Lung (tissue), 12 donors: Measurements from ENCODE around the gene PODNL1. TPM values are rescaled to one million over a fixed set of nuclear protein-coding genes. Genes with fewer than 3 reads are reported as not detected.

Experiments
- ATAC-seq: fragments of 200-7000 bp; cut with Tn5 transposase; one replicate; pipeline ENCODE4 v1.9.1; 2020; ENCODE audit warnings: moderate number of reproducible peaks; ENCODE audit not compliant: insufficient read depth, low FRiP score
- DNase-seq, 3 donors: peaks; one replicate each; pipeline ENCODE4 v3.0.0-alpha.2; 2013 to 2017
- H3K27ac ChIP-seq, 2 donors: one replicate each; pipeline ENCODE4 v1.5.1; 2013; ENCODE audit warnings: mild to moderate bottlenecking in 2 of 2, moderate library complexity in 2 of 2, control low read depth in 1 of 2, inconsistent platforms in 1 of 2, low read depth in 1 of 2, low read length in 1 of 2
- H3K27me3 ChIP-seq, 3 donors: one replicate each; pipeline ENCODE4 v1.5.1; 2013; ENCODE audit warnings: low read length in 2 of 3; ENCODE audit not compliant: control insufficient read depth in 3 of 3, insufficient read depth in 3 of 3
- H3K36me3 ChIP-seq, 4 donors: one replicate each; pipeline ENCODE4 v1.5.1; 2013; ENCODE audit warnings: low read length in 4 of 4, mild to moderate bottlenecking in 1 of 4, moderate library complexity in 1 of 4; ENCODE audit not compliant: control insufficient read depth in 4 of 4, insufficient read depth in 4 of 4
- H3K4me1 ChIP-seq, 5 donors: one replicate each; pipeline ENCODE4 v1.5.1; 2013; ENCODE audit warnings: low read length in 5 of 5, mild to moderate bottlenecking in 2 of 5, moderate library complexity in 1 of 5; ENCODE audit not compliant: control insufficient read depth in 5 of 5, insufficient read depth in 5 of 5
- H3K4me3 ChIP-seq: one replicate; pipeline ENCODE4 v1.5.1; 2013; ENCODE audit warnings: mild to moderate bottlenecking, control low read depth, moderate library complexity
- H3K9ac ChIP-seq, 2 donors: one replicate each; pipeline ENCODE4 v1.5.1; 2013; ENCODE audit warnings: low read length in 2 of 2, control low read depth in 1 of 2; ENCODE audit not compliant: insufficient read depth in 1 of 2
- H3K9me3 ChIP-seq, 4 donors: one replicate each; pipeline ENCODE4 v1.5.1; 2013; ENCODE audit warnings: low read length in 3 of 4, mild to moderate bottlenecking in 1 of 4, moderate library complexity in 1 of 4; ENCODE audit not compliant: control insufficient read depth in 4 of 4, insufficient read depth in 3 of 4
- WGBS, 2 donors: extraction: QIAGEN DNeasy Blood & Tissue Kit; methylation state at CpG; one replicate each; pipeline ENCODE4 v1.1.7; 2013; 5-methylcytosine and 5-hydroxymethylcytosine counted together
- polyA plus RNA-seq, 2 donors: library from polyadenylated mRNA; stranded (reverse); fragments of 200-250 nt; gene quantifications; one replicate each; pipeline ENCODE4 v1.2.1, GENCODE V29; 2013
- total RNA-seq, 2 donors: library from RNA; depleted of rRNA in 1 of 2; stranded (reverse); fragments of >200 nt in 1 of 2; gene quantifications; one replicate each; pipeline ENCODE4 v1.2.1, GENCODE V29; 2014 to 2021
- TF ChIP-seq, protein P1 (sequence below): IDR thresholded peaks from 2 replicates; pipeline ENCODE4 v1.5.1; 2012; ENCODE audit warnings: mild to moderate bottlenecking; ENCODE audit errors: control extremely low read depth, extremely low read depth
- donor health status: control.
- donor health status: control.
- donor health status: Bipolar disorder and iron deficiency.
- donor health status: healthy.
- donor health status: DM: yes; HTN: yes; CAD: no.

The PODNL1 gene
- total and polyA plus RNA-seq, 4 donors, result 0.55 to 6.4 (median 0.92) TPM

DNA sequence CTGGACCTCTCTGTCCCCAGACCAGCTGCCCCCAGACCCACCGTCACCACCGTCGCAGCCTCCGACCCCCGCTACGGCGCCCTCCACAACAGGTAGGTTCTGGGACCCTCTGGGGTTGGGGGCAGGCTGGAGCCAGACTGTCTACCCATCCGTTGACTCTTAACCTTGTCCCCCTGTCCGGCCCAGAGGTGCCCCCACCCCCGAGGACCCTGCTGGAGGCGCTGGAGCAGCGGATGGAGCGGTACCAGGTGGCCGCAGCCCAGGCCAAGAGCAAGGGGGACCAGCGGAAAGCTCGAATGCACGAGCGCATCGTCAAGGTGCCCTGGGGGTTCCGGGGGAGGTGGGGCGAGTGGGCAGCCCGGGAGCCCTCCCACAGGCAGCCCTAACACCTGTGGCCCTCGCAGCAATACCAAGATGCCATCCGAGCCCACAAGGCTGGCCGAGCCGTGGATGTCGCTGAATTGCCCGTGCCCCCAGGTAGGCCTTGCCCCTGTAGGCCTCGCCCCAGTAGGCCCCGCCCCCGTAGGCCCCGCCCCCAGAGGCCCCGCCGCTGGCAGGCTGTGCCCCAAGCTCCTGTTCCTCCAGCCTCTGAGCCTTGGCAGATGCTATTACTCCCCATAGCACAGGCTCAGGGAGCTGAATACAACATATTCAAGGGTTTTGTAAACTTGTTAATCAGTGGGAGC lies 19.3 kb downstream of the PODNL1 start:
- Histone ChIP-seq H3K27me3 (no peaks in the 10 kb centered on the region), H3K36me3 (peaks cover 7 to 48% (median 18%) of the 10 kb centered on the region in 4 donors), H3K4me3 (no peak overlapping the region), H3K9ac (no peak overlapping the region), H3K4me1 (no peaks in the 10 kb centered on the region), H3K9me3 (peaks cover 0 to 6% (median 0%) of the 10 kb centered on the region in 4 donors), H3K27ac (no peak overlapping the region)
- no peak for ATAC-seq
- 92 to 94% methylated on average over 34 of the region's 34 CpGs for WGBS, 2 donors
- TF ChIP-seq, protein P1, sequence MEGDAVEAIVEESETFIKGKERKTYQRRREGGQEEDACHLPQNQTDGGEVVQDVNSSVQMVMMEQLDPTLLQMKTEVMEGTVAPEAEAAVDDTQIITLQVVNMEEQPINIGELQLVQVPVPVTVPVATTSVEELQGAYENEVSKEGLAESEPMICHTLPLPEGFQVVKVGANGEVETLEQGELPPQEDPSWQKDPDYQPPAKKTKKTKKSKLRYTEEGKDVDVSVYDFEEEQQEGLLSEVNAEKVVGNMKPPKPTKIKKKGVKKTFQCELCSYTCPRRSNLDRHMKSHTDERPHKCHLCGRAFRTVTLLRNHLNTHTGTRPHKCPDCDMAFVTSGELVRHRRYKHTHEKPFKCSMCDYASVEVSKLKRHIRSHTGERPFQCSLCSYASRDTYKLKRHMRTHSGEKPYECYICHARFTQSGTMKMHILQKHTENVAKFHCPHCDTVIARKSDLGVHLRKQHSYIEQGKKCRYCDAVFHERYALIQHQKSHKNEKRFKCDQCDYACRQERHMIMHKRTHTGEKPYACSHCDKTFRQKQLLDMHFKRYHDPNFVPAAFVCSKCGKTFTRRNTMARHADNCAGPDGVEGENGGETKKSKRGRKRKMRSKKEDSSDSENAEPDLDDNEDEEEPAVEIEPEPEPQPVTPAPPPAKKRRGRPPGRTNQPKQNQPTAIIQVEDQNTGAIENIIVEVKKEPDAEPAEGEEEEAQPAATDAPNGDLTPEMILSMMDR, result no peak
- no peak for DNase-seq

DNA sequence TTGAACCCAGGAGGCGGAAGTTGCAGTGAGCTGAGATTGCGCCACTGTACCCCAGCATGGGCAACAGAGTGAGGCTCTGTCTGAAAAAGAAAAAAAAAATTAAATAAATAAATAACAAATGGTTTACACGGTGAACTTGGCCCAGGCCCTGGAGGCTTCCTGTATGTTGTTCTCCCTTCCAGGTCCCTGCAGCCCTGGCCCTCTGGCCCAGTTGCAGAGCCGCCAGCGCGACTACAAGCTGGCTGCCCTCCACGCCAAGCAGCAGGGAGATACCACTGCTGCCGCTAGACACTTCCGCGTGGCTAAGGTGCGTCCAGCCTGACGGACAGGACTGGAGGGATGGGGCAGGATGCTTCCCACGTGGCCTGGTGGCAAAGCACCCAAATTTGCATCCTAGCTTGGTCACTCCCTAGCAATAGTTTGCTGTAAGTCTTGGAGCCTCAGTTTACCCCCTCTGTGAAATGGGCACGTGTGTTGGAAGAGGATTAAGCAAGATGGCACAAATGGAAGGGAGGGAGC lies 20.3 kb downstream of the PODNL1 start:
- Histone ChIP-seq H3K9me3 (peaks cover 0 to 6% (median 0%) of the 10 kb centered on the region in 4 donors), H3K27me3 (no peaks in the 10 kb centered on the region), H3K9ac (no peak overlapping the region), H3K27ac (no peak overlapping the region), H3K36me3 (peaks cover 7 to 47% (median 21%) of the 10 kb centered on the region in 4 donors), H3K4me1 (no peaks in the 10 kb centered on the region), H3K4me3 (no peak overlapping the region)
- no peak for ATAC-seq
- TF ChIP-seq, protein P1, result no peak
- 69 to 73% methylated on average over 14 of the region's 14 CpGs for WGBS, 2 donors
- DNase-seq, result no peak

DNA sequence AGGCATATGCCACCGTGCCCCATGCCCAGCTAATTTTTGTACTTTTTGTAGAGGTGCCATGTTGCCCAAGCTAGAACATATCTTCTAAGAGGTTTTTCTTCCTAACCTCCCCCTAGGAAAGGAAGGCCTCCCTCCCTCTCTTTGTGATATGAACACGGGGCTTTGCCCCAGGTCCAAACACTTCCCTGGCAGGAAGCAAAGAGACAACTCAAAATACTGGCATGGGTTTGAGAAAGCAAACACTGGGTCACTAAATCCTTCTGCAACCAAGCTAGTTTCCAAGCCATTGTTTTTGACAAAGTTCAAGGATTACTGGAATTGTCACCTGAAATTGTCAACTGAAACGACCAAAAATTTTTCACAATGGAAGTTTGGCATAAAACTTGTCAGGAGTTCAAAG lies 23.4 kb downstream of the PODNL1 start:
- Histone ChIP-seq H3K4me1 (no peaks in the 10 kb centered on the region), H3K36me3 (peaks cover 3 to 42% (median 7%) of the 10 kb centered on the region in 4 donors), H3K27me3 (no peaks in the 10 kb centered on the region), H3K27ac (no peak overlapping the region), H3K4me3 (no peak overlapping the region), H3K9ac (no peak overlapping the region), H3K9me3 (no peaks in the 10 kb centered on the region)
- no peak for ATAC-seq
- DNase-seq, result no peak
- TF ChIP-seq, protein P1, result no peak
- 80 to 91% methylated on average over 3 of the region's 3 CpGs for WGBS, 2 donors
